ENCODE results near the gene LCP1.

- no peak for TF ChIP-seq YY1 (IDR thresholded peaks at IDR 0.05; ENCODE audit: insufficient read depth, insufficient read length)
- no peak for TF ChIP-seq ZNF274 (IDR thresholded peaks at IDR 0.05; ENCODE audit: low read depth, low read length)
Measured at GRCh38 chr13:46179969-46180763, 1.8 kb downstream of the LCP1 start.
